HEK293 (cell line): ENCODE data around the gene NDOR1.
A peak's percentile ranks its signal among the peaks of the same experiment; 100 is the strongest.

Experiments
- CTCF ChIA-PET: fragments of 350-600 bp; formaldehyde crosslinking; extraction: SDS; loops from one replicate; lab custom pipeline; 2021; ENCODE audit warnings: antibody characterized with exemption; lab: Yijun Ruan, JAX
- POLR2A ChIA-PET: fragments of 300-600 bp; formaldehyde crosslinking; extraction: SDS; loops from one replicate; lab custom pipeline; 2020; ENCODE audit warnings: antibody characterized with exemption, inconsistent platforms; lab: Yijun Ruan, JAX
- H3K27ac ChIP-seq: fragments of 200-500 bp; sonication (Bioruptor generic); 2 replicates; pipeline ENCODE4 v1.5.1; 2014; ENCODE audit warnings: low read depth, low read length, control low read depth, inconsistent platforms; ENCODE audit errors: extremely low read depth
- H3K36me3 ChIP-seq, 2 experiments: fragments of 200-500 bp in 1 of 2; sonication (Bioruptor generic) in 1 of 2; 1 replicate in 1 of 2; 2 replicates in 1 of 2; pipeline ENCODE4 v1.5.1; 2014 to 2017; ENCODE audit warnings: inconsistent platforms in 2 of 2, low read length in 2 of 2; ENCODE audit not compliant: control insufficient read depth in 2 of 2, insufficient read depth in 1 of 2
- H3K4me1 ChIP-seq: fragments of 200-500 bp; sonication (Bioruptor generic); 2 replicates; pipeline ENCODE4 v1.5.1; 2014; ENCODE audit warnings: mild to moderate bottlenecking, low read length, inconsistent platforms; ENCODE audit not compliant: control insufficient read depth, insufficient read depth
- H3K4me3 ChIP-seq: 2 replicates; pipeline ENCODE4 v1.5.1; 2011; ENCODE audit warnings: low read depth, mild to moderate bottlenecking, control low read depth, low read length, moderate library complexity
- H3K9me3 ChIP-seq: fragments of 200-500 bp; sonication (Bioruptor generic); 2 replicates; pipeline ENCODE4 v1.5.1; 2014; ENCODE audit warnings: low read depth, low read length, inconsistent platforms; ENCODE audit not compliant: control insufficient read depth, insufficient read depth
- BCL11B ChIP-seq: fragments of 450-650 bp; formaldehyde crosslinking; IDR thresholded peaks from 2 replicates; pipeline ENCODE4 v1.5.1; 2016; ENCODE audit warnings: low read depth, missing biosample characterization, missing genetic modification characterization
- BCL6B ChIP-seq: fragments of 450-650 bp; formaldehyde crosslinking; IDR thresholded peaks from 2 replicates; pipeline ENCODE4 v1.5.1; 2017; ENCODE audit warnings: missing biosample characterization, missing genetic modification characterization
- GLIS1 ChIP-seq: fragments of 450-650 bp; formaldehyde crosslinking; IDR thresholded peaks from 2 replicates; pipeline ENCODE4 v1.5.1; 2016; ENCODE audit warnings: missing biosample characterization, missing genetic modification characterization
- GLIS2 ChIP-seq: fragments of 450-650 bp; formaldehyde crosslinking; IDR thresholded peaks from 2 replicates; pipeline ENCODE4 v1.5.1; 2016; ENCODE audit warnings: missing biosample characterization, missing genetic modification characterization
- KLF1 ChIP-seq: fragments of 450-650 bp; formaldehyde crosslinking; IDR thresholded peaks from 2 replicates; pipeline ENCODE4 v1.5.1; 2016; ENCODE audit warnings: missing biosample characterization, missing genetic modification characterization
- MYNN ChIP-seq: fragments of 450-650 bp; formaldehyde crosslinking; IDR thresholded peaks from 2 replicates; pipeline ENCODE4 v1.5.1; 2016; ENCODE audit warnings: missing biosample characterization, missing genetic modification characterization, borderline replicate concordance
- SCRT1 ChIP-seq: fragments of 450-650 bp; formaldehyde crosslinking; IDR thresholded peaks from 2 replicates; pipeline ENCODE4 v1.5.1; 2016; ENCODE audit warnings: missing biosample characterization, missing genetic modification characterization, borderline replicate concordance
- SCRT2 ChIP-seq: fragments of 450-650 bp; formaldehyde crosslinking; IDR thresholded peaks from 2 replicates; pipeline ENCODE4 v1.5.1; 2016; ENCODE audit warnings: missing biosample characterization, missing genetic modification characterization
- SP3 ChIP-seq: fragments of 450-650 bp; formaldehyde crosslinking; IDR thresholded peaks from 2 replicates; pipeline ENCODE4 v1.5.1; 2016; ENCODE audit warnings: missing biosample characterization, missing genetic modification characterization
- TCF7L2 ChIP-seq: IDR thresholded peaks from 2 replicates; pipeline ENCODE4 v1.6.1; 2011; ENCODE audit warnings: low read depth, mild to moderate bottlenecking, inconsistent platforms, low read length, moderate library complexity, borderline replicate concordance
- ZBTB10 ChIP-seq: fragments of 450-650 bp; formaldehyde crosslinking; IDR thresholded peaks from 2 replicates; pipeline ENCODE4 v1.5.1; 2016; ENCODE audit warnings: missing biosample characterization, missing genetic modification characterization
- ZFHX2 ChIP-seq: fragments of 450-650 bp; formaldehyde crosslinking; conservative IDR thresholded peaks from 2 replicates; pipeline ENCODE4 v1.5.1; 2016; ENCODE audit warnings: missing biosample characterization, missing genetic modification characterization
- ZFP69B ChIP-seq: fragments of 450-650 bp; formaldehyde crosslinking; IDR thresholded peaks from 2 replicates; pipeline ENCODE4 v1.5.1; 2016; ENCODE audit warnings: missing biosample characterization, missing genetic modification characterization
- ZIC2 ChIP-seq: fragments of 450-650 bp; formaldehyde crosslinking; IDR thresholded peaks from 2 replicates; pipeline ENCODE4 v1.5.1; 2016; ENCODE audit warnings: missing biosample characterization, missing genetic modification characterization
- ZNF132 ChIP-seq: fragments of 450-650 bp; formaldehyde crosslinking; IDR thresholded peaks from 2 replicates; pipeline ENCODE4 v1.5.1; 2017; ENCODE audit warnings: missing biosample characterization, missing genetic modification characterization, borderline replicate concordance
- ZNF133 ChIP-seq: fragments of 450-650 bp; formaldehyde crosslinking; IDR thresholded peaks from 2 replicates; pipeline ENCODE4 v1.5.1; 2016; ENCODE audit warnings: missing biosample characterization, missing genetic modification characterization
- ZNF146 ChIP-seq: fragments of 450-650 bp; formaldehyde crosslinking; IDR thresholded peaks from 2 replicates; pipeline ENCODE4 v1.5.1; 2016; ENCODE audit warnings: missing biosample characterization, missing genetic modification characterization
- ZNF223 ChIP-seq: fragments of 450-650 bp; formaldehyde crosslinking; IDR thresholded peaks from 2 replicates; pipeline ENCODE4 v1.5.1; 2016; ENCODE audit warnings: missing biosample characterization, missing genetic modification characterization
- ZNF24 ChIP-seq: fragments of 450-650 bp; formaldehyde crosslinking; IDR thresholded peaks from 2 replicates; pipeline ENCODE4 v1.5.1; 2016; ENCODE audit warnings: missing biosample characterization, missing genetic modification characterization
- ZNF280D ChIP-seq: fragments of 450-650 bp; formaldehyde crosslinking; IDR thresholded peaks from 2 replicates; pipeline ENCODE4 v1.5.1; 2016; ENCODE audit warnings: missing biosample characterization, missing genetic modification characterization
- ZNF335 ChIP-seq: fragments of 450-650 bp; formaldehyde crosslinking; conservative IDR thresholded peaks from 2 replicates; pipeline ENCODE4 v1.5.1; 2016; ENCODE audit warnings: missing biosample characterization, missing genetic modification characterization
- ZNF350 ChIP-seq: fragments of 450-650 bp; formaldehyde crosslinking; IDR thresholded peaks from 2 replicates; pipeline ENCODE4 v1.5.0; 2017; ENCODE audit warnings: missing biosample characterization, mild to moderate bottlenecking, missing genetic modification characterization
- ZNF366 ChIP-seq: fragments of 450-650 bp; formaldehyde crosslinking; conservative IDR thresholded peaks from 2 replicates; pipeline ENCODE4 v1.5.1; 2016; ENCODE audit warnings: missing biosample characterization, missing genetic modification characterization
- ZNF514 ChIP-seq: fragments of 450-650 bp; formaldehyde crosslinking; IDR thresholded peaks from 2 replicates; pipeline ENCODE4 v1.5.1; 2016; ENCODE audit warnings: missing biosample characterization, missing genetic modification characterization
- ZNF555 ChIP-seq: fragments of 450-650 bp; formaldehyde crosslinking; conservative IDR thresholded peaks from 2 replicates; pipeline ENCODE4 v1.5.1; 2017; ENCODE audit warnings: missing biosample characterization, mild to moderate bottlenecking, missing genetic modification characterization, inconsistent platforms
- ZNF561 ChIP-seq: fragments of 450-650 bp; IDR thresholded peaks from 2 replicates; pipeline ENCODE4 v1.5.1; 2018; ENCODE audit warnings: missing biosample characterization, missing genetic modification characterization, borderline replicate concordance
- ZNF654 ChIP-seq: fragments of 450-650 bp; formaldehyde crosslinking; IDR thresholded peaks from 2 replicates; pipeline ENCODE4 v1.5.1; 2016; ENCODE audit warnings: low read depth, missing biosample characterization, missing genetic modification characterization
- ZNF664 ChIP-seq: fragments of 450-650 bp; formaldehyde crosslinking; IDR thresholded peaks from 2 replicates; pipeline ENCODE4 v1.5.1; 2016; ENCODE audit warnings: missing biosample characterization, missing genetic modification characterization
- ZNF670 ChIP-seq: fragments of 450-650 bp; formaldehyde crosslinking; IDR thresholded peaks from 2 replicates; pipeline ENCODE4 v1.5.1; 2016; ENCODE audit warnings: missing biosample characterization, missing genetic modification characterization, low read depth
- ZNF677 ChIP-seq: fragments of 450-650 bp; IDR thresholded peaks from 2 replicates; pipeline ENCODE4 v1.5.0; 2018; ENCODE audit warnings: missing biosample characterization, mild to moderate bottlenecking, missing genetic modification characterization, moderate library complexity
- ZXDB ChIP-seq: fragments of 450-650 bp; formaldehyde crosslinking; IDR thresholded peaks from 2 replicates; pipeline ENCODE4 v1.5.1; 2016; ENCODE audit warnings: missing biosample characterization, missing genetic modification characterization

The NDOR1 gene

GRCh38 chr9:137190315-137190856, 15.1 kb upstream of the NDOR1 start (continued):
- TF ChIP-seq ZNF280D (tag by site-specific recombination) (no peak), ZIC2 (peak; percentile 77), GLIS2 (peak; percentile 48), GLIS1 (tag by site-specific recombination) (peak; percentile 79), KLF1 (tag by site-specific recombination) (peak; percentile 21; the same call in 1 of the 2 replicates), ZNF561 (tag by site-specific recombination) (no peak)
- TF ChIP-seq, all 188 proteins: peak for 6

GRCh38 chr9:137191245-137191644, 14.3 kb upstream of the NDOR1 start:
- Histone ChIP-seq H3K9me3 (no peaks in the 10 kb centered on the region), H3K27ac (no peak overlapping the region), H3K36me3 (peaks cover 0 to 43% of the 10 kb centered on the region in 2 experiments; a peak in 1 of 3 replicates), H3K4me1 (peaks cover 14% of the 10 kb centered on the region), H3K4me3 (no peak overlapping the region)
- CTCF ChIA-PET, result interaction anchor here (0.8 to 2.9 kb wide), 3 partner anchors 15 to 46 kb away, joined by 3 to 15 read pairs (median 4); no protein-coding TSS in a partner anchor
- POLR2A ChIA-PET, result interaction anchor here (1.3 to 7.1 kb wide), 4 partner anchors 14 to 32 kb away, joined by 5 to 178 read pairs (median 11); partner anchors contain the start of genes NDOR1, TMEM203 and TPRN
- TF ChIP-seq ZNF350 (tag by site-specific recombination) (no peak), ZXDB (tag by site-specific recombination) (no peak), ZIC2 (peak; percentile 71), ZNF514 (tag by site-specific recombination) (no peak), ZNF670 (tag by site-specific recombination) (no peak), GLIS2 (peak; percentile 67; the same call in 1 of the 2 replicates), BCL11B (tag by site-specific recombination) (peak; percentile 75), SP3 (no peak), ZNF335 (tag by site-specific recombination) (no peak), MYNN (tag by site-specific recombination) (no peak), SCRT1 (tag by site-specific recombination) (peak; percentile 71; the same call in 1 of the 2 replicates), ZNF223 (tag by site-specific recombination) (no peak), ZNF133 (tag by site-specific recombination) (no peak), BCL6B (tag by site-specific recombination) (no peak), SCRT2 (tag by site-specific recombination) (peak; percentile 90), ZBTB10 (tag by site-specific recombination) (0 out of 2 replicates have a peak, but pooled peaks have one; percentile 21), ZNF132 (tag by site-specific recombination) (no peak), ZNF24 (no peak), ZNF664 (no peak), ZNF654 (tag by site-specific recombination) (no peak), TCF7L2 (no peak), ZNF146 (tag by site-specific recombination) (no peak), ZFP69B (tag by site-specific recombination) (no peak), ZNF677 (tag by site-specific recombination) (no peak), ZNF555 (tag by site-specific recombination) (no peak), GLIS1 (tag by site-specific recombination) (peak; percentile 92), ZNF366 (no peak), ZFHX2 (tag by site-specific recombination) (peak; percentile 27; the same call in 1 of the 2 replicates)
